Thyroid gland (tissue), 4 donors: ENCODE measurements around the gene EPC1. TPM values are rescaled to one million over a fixed set of nuclear protein-coding genes. Genes with fewer than 3 reads are reported as not detected.
A peak's percentile ranks its signal among the peaks of the same experiment; 100 is the strongest.

Source experiments
- DNase-seq, 2 donors: peaks; one replicate each; pipeline ENCODE4 v3.0.0-alpha.2; 2019
- H3K27ac ChIP-seq, 3 donors: fragments of 200-600 bp; sonication (generic); 1 replicate in 2 of 3; 2 replicates in 1 of 3; pipeline ENCODE4 v1.5.1; 2016 to 2019; ENCODE audit warnings: mild to moderate bottlenecking in 1 of 3, moderate library complexity in 1 of 3
- H3K27me3 ChIP-seq: fragments of 200-600 bp; sonication (generic); one replicate; pipeline ENCODE4 v1.5.1; 2019
- H3K36me3 ChIP-seq, 2 donors: fragments of 200-600 bp; sonication (generic); one replicate each; pipeline ENCODE4 v1.5.1; 2016 to 2019
- H3K4me1 ChIP-seq, 2 donors: fragments of 200-600 bp; sonication (generic); one replicate each; pipeline ENCODE4 v1.5.1; 2017 to 2019
- H3K4me3 ChIP-seq, 3 donors: fragments of 200-600 bp; sonication (generic); replicated peaks in 1 of 3; 1 replicate in 2 of 3; 2 replicates in 1 of 3; pipeline ENCODE4 v1.5.1; 2016; ENCODE audit warnings: mild to moderate bottlenecking in 1 of 3
- H3K9me3 ChIP-seq: fragments of 200-600 bp; sonication (generic); one replicate; pipeline ENCODE4 v1.5.1; 2017
- CTCF ChIP-seq, 6 experiments: fragments of 200-600 bp in 3 of 6; fragments of 450-650 bp in 3 of 6; sonication (generic) in 3 of 6; IDR thresholded peaks; one replicate each; pipeline ENCODE4 v1.5.1; 2016 to 2019; ENCODE audit warnings: antibody characterized with exemption in 6 of 6, mild to moderate bottlenecking in 2 of 6, inconsistent platforms in 1 of 6, moderate library complexity in 1 of 6
- POLR2A ChIP-seq, 2 donors: fragments of 450-650 bp; IDR thresholded peaks; one replicate each; pipeline ENCODE4 v1.6.1; 2017; ENCODE audit warnings: antibody characterized with exemption in 2 of 2, mild to moderate bottlenecking in 2 of 2, moderate library complexity in 1 of 2
- WGBS, 2 donors: methylation state at CpG; one replicate each; pipeline ENCODE4 v1.1.5; 2017; 5-methylcytosine and 5-hydroxymethylcytosine counted together
- intact Hi-C: fragments of 100-400 bp; cut with DNase I; formaldehyde crosslinking; loops from one replicate; pipeline ENCODE4 v1.15.1; 2023
- total RNA-seq, 4 donors: library from RNA; depleted of rRNA; stranded (reverse); fragments of >200 nt; gene quantifications; one replicate each; pipeline ENCODE4 v1.2.3, GENCODE V29; 2016

The EPC1 gene
- total RNA-seq, 4 donors from 2014 or later, result 60.0 to 83.4 (median 69.0) TPM

- no peak for TF ChIP-seq POLR2A (IDR thresholded peaks at IDR 0.05)
- TF ChIP-seq CTCF (IDR thresholded peaks at IDR 0.05), result no peak
- Histone ChIP-seq H3K4me3 (no peak overlapping the region), H3K9me3 (no peaks in the 10 kb centered on the region), H3K27ac (no peak overlapping the region), H3K36me3 (no peaks in the 10 kb centered on the region), H3K27me3 (no peaks in the 10 kb centered on the region), H3K4me1 (peaks cover 26 to 31% of the 10 kb centered on the region in 2 donors)
- 97% methylated on average over 10 of the region's 10 CpGs for WGBS, 2 donors
- no peak for DNase-seq
- intact Hi-C loops, result no loop called here
Measured at GRCh38 chr10:32372000-32372875, 25.3 kb upstream of the EPC1 start.

- no peak for DNase-seq
- Histone ChIP-seq H3K4me3 (no peak overlapping the region), H3K36me3 (no peaks in the 10 kb centered on the region), H3K4me1 (peaks cover 23 to 37% of the 10 kb centered on the region in 2 donors), H3K27ac (peak overlapping the region in 1 of 3 donors; percentile 5), H3K9me3 (no peaks in the 10 kb centered on the region), H3K27me3 (no peaks in the 10 kb centered on the region)
- 86 to 88% methylated on average over 1 of the region's 1 CpG for WGBS, 2 donors
- intact Hi-C loops, result no loop called here
- no peak for TF ChIP-seq CTCF (IDR thresholded peaks at IDR 0.05)
Measured at GRCh38 chr10:32371101-32371500, 24.1 kb upstream of the EPC1 start.

DNA sequence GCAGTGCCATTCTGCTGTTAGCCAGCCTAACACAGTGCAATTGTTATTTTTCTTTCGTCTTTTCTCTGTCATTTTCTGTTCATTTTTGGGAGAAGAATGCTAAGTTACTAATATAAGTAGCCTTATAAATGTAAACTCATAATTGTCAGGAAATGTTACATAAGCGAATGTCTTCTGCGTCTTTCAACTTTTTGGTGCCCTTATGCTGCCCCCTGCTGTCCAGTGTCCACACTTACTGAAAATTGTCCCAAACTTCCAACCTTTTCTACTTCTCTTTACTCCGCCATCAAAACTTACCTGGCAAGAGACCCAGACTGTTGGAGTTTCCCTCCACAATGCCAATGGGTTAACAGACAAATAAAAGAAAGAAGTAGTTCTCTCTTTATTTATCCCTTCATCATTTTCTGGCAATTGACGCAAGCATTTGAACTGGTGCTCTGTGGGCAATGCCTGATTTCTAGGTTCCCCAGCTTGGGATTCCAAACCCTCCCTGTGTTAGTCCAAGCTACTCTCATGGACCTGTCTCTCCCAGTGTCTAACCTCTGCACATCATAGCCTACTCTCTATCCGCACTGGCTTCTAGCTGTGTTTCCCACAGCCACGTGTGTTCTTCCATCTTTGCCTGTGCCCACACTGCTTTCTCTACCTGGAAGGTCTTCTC, 21.0 kb upstream of the EPC1 start:
- Histone ChIP-seq H3K27ac (peak overlapping the region in 1 of 3 donors; percentile 47), H3K27me3 (no peaks in the 10 kb centered on the region), H3K4me1 (peaks cover 7 to 29% of the 10 kb centered on the region in 2 donors), H3K4me3 (no peak overlapping the region), H3K9me3 (no peaks in the 10 kb centered on the region), H3K36me3 (no peaks in the 10 kb centered on the region)
- TF ChIP-seq POLR2A (IDR thresholded peaks at IDR 0.05) (no peak), CTCF (IDR thresholded peaks at IDR 0.05) (peak; percentile 47 to 84 (median 70))
- DNase-seq, result peak; percentile 62 to 76
- intact Hi-C loops, result loop anchor here (5.0 to 10.0 kb wide), 2 partner anchors 111 to 173 kb away; no protein-coding TSS in a partner anchor
- 36 to 42% methylated on average over 7 of the region's 7 CpGs for WGBS, 2 donors

GRCh38 chr10:32366588-32366987, 19.6 kb upstream of the EPC1 start:
- no peaks in the 10 kb centered on the region for H3K9me3 ChIP-seq
- intact Hi-C loops, result loop anchor here (5.0 to 10.0 kb wide), 2 partner anchors 109 to 172 kb away; no protein-coding TSS in a partner anchor
- TF ChIP-seq POLR2A (IDR thresholded peaks at IDR 0.05), result no peak
- TF ChIP-seq CTCF (IDR thresholded peaks at IDR 0.05), result no peak
- H3K36me3 ChIP-seq, result no peaks in the 10 kb centered on the region
- WGBS, 2 donors, result 62 to 63% methylated on average over 3 of the region's 3 CpGs
- no peak for DNase-seq
- H3K27ac ChIP-seq, result peak overlapping the region in 1 of 3 donors; percentile 4
- peaks cover 7 to 31% of the 10 kb centered on the region in 2 donors for H3K4me1 ChIP-seq
- H3K27me3 ChIP-seq, result no peaks in the 10 kb centered on the region
- no peak overlapping the region for H3K4me3 ChIP-seq
